ENCODE measurements around the gene MYO5B. TPM values are rescaled to one million over a fixed set of nuclear protein-coding genes. Genes with fewer than 3 reads are reported as not detected.
A peak's percentile ranks its signal among the peaks of the same experiment; 100 is the strongest.

The MYO5B gene
- total RNA-seq, 4 donors from 2014 or later = 0.05 to 0.60 (median 0.35) TPM

DNA sequence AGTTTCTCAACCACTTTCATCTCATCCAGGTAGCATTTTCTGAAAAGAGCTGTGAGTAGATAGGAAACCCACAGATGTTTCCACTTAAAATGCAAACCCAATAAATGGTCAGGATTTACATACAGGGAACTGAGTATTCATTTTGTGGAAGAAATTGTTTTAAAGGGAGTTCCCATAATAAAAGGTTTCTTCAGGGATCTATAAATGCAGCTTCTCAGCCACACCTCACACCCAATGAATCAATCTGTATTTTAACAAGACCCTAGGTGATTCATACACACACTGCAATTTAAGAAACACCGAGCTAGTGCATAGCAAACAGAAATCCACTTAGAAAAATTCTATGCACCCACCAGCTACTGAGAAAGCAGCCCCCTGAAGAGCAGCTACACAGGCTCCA lies 241.6 kb downstream of the MYO5B start:
- in situ Hi-C loops (cut with MboI; ENCODE audit: low sequenced_read_pairs in 4 of 4) = no loop called here
- no peak for ATAC-seq
- intact Hi-C loops (cut with DNase I; ENCODE audit: low total_unique reads) = no loop called here

DNA sequence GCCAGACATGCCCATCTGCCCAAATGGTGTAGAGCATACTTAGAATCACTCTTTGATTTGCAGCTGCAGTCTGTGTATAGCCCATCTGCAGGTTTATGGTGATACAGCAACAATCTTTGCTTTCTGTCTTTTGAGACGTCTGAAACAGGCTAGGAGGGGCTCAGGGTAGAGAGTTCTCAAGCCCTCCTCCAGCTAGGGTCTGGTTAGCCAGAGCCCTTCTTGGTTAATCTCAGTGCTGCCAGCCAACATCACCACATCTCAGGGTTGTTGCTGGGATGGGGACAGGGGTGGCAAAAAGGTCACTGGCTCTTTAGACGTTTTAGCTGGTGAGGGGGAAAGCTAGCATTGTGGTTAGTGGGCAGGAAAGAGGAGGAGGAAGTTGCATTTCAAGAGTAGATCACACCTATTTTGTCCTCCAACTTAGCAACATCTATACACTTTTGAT lies 245.0 kb downstream of the MYO5B start:
- Histone ChIP-seq H3K9me3 (no peaks in the 10 kb centered on the region), H3K36me3 (no peaks in the 10 kb centered on the region), H3K4me3 (no peak overlapping the region), H3K27me3 (peaks cover 0 to 4% (median 0%) of the 10 kb centered on the region in 3 donors), H3K4me1 (no peaks in the 10 kb centered on the region), H3K27ac (no peak overlapping the region)
- ATAC-seq (no peak), DNase-seq (no peak)
- no peak for TF ChIP-seq CTCF (IDR thresholded peaks at IDR 0.05 in 4 of 5, conservative IDR thresholded peaks at IDR 0.05 in 1 of 5)
- TF ChIP-seq POLR2A (IDR thresholded peaks at IDR 0.05) = no peak
- in situ Hi-C loops (cut with MboI; ENCODE audit: low sequenced_read_pairs in 4 of 4) (no loop called here), intact Hi-C loops (cut with DNase I; ENCODE audit: low total_unique reads) (no loop called here)

More for the DNA sequence above, 241.6 kb downstream of the MYO5B start:
- Histone ChIP-seq H3K27me3 (peaks cover 0 to 4% (median 0%) of the 10 kb centered on the region in 3 donors), H3K4me1 (no peaks in the 10 kb centered on the region), H3K36me3 (no peaks in the 10 kb centered on the region), H3K27ac (no peak overlapping the region), H3K4me3 (no peak overlapping the region), H3K9me3 (no peaks in the 10 kb centered on the region)
- no peak for DNase-seq
- no peak for TF ChIP-seq POLR2A (IDR thresholded peaks at IDR 0.05)
- TF ChIP-seq CTCF (IDR thresholded peaks at IDR 0.05 in 4 of 5, conservative IDR thresholded peaks at IDR 0.05 in 1 of 5) = no peak

DNA sequence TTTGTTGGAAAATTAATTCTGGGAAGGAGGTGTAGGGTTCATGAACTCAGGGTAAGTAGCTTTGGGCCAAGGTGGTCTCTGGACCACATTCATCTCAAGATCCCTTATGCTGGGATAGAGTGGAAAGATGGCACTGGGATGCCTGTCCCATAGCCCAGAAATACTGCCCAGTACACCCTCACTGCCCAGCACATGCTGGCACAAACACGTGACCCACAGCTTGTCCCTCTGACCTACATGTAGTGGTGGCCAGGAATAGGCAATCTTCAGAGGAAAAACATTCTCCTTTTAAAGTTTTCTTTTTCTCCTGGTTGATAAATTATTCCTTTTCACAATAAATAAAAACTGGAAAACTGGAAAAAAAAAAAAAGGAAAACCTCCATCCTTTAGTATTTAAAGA lies 246.0 kb downstream of the MYO5B start:
- Histone ChIP-seq H3K27me3 (peaks cover 0 to 4% (median 0%) of the 10 kb centered on the region in 3 donors), H3K9me3 (no peaks in the 10 kb centered on the region), H3K36me3 (no peaks in the 10 kb centered on the region), H3K4me3 (no peak overlapping the region), H3K4me1 (no peaks in the 10 kb centered on the region), H3K27ac (no peak overlapping the region)
- intact Hi-C loops (cut with DNase I; ENCODE audit: low total_unique reads) = no loop called here
- in situ Hi-C loops (cut with MboI; ENCODE audit: low sequenced_read_pairs in 4 of 4) = no loop called here
- TF ChIP-seq CTCF (IDR thresholded peaks at IDR 0.05 in 4 of 5, conservative IDR thresholded peaks at IDR 0.05 in 1 of 5) (no peak), POLR2A (IDR thresholded peaks at IDR 0.05) (no peak)
- DNase-seq = no peak
- ATAC-seq = no peak

GRCh38 chr18:49944663-49945062 lies 250.3 kb downstream of the MYO5B start:
- intact Hi-C loops (cut with DNase I; ENCODE audit: low total_unique reads) = loop anchor here (1.0 kb wide), 1 partner anchor 251 kb away; the partner anchor contains the start of gene MYO5B
- H3K9me3 ChIP-seq = no peaks in the 10 kb centered on the region
- no peak overlapping the region for H3K27ac ChIP-seq
- ATAC-seq (peak in 1 of 2 donors; percentile 46), DNase-seq (peak in 1 of 2 donors; percentile 18)
- H3K27me3 ChIP-seq = peaks cover 0 to 4% (median 0%) of the 10 kb centered on the region in 3 donors
- in situ Hi-C loops (cut with MboI; ENCODE audit: low sequenced_read_pairs in 4 of 4) = no loop called here
- TF ChIP-seq CTCF (IDR thresholded peaks at IDR 0.05 in 4 of 5, conservative IDR thresholded peaks at IDR 0.05 in 1 of 5) = peak in 2 of 5 experiments; percentile 14 to 28
- TF ChIP-seq POLR2A (IDR thresholded peaks at IDR 0.05) = no peak
- H3K36me3 ChIP-seq = no peaks in the 10 kb centered on the region
- H3K4me1 ChIP-seq = no peaks in the 10 kb centered on the region
- no peak overlapping the region for H3K4me3 ChIP-seq

GRCh38 chr18:49936821-49937220 lies 258.1 kb downstream of the MYO5B start:
- in situ Hi-C loops (cut with MboI; ENCODE audit: low sequenced_read_pairs in 4 of 4) (no loop called here), intact Hi-C loops (cut with DNase I; ENCODE audit: low total_unique reads) (no loop called here)
- no peak for TF ChIP-seq POLR2A (IDR thresholded peaks at IDR 0.05)
- no peak for TF ChIP-seq CTCF (IDR thresholded peaks at IDR 0.05 in 4 of 5, conservative IDR thresholded peaks at IDR 0.05 in 1 of 5)
- Histone ChIP-seq H3K9me3 (no peaks in the 10 kb centered on the region), H3K36me3 (no peaks in the 10 kb centered on the region), H3K27me3 (no peaks in the 10 kb centered on the region), H3K27ac (no peak overlapping the region), H3K4me1 (no peaks in the 10 kb centered on the region), H3K4me3 (no peak overlapping the region)
- no peak for DNase-seq
- ATAC-seq = no peak
